Measurements from ENCODE around the gene RAPGEF4.

DNA sequence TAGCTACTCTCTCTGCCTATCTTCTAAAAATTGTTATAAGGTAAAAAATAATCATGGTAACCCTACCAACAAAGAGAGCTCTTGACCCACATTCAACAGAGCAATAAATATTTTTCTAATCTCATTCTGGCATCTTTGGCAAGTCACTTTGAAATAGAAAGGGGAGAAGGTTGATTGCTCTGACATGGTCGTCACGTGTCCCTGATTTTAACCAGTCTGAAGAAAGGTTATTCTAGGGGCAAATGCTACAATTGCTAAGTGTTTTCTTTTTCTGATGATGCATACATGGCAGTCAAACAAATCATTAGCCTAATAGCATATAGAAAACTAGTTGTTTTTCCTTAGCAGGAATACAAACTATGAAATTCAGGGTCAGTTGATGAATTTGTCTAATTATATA, 186.7 kb downstream of the RAPGEF4 start:
- TF ChIP-seq, protein P1, sequence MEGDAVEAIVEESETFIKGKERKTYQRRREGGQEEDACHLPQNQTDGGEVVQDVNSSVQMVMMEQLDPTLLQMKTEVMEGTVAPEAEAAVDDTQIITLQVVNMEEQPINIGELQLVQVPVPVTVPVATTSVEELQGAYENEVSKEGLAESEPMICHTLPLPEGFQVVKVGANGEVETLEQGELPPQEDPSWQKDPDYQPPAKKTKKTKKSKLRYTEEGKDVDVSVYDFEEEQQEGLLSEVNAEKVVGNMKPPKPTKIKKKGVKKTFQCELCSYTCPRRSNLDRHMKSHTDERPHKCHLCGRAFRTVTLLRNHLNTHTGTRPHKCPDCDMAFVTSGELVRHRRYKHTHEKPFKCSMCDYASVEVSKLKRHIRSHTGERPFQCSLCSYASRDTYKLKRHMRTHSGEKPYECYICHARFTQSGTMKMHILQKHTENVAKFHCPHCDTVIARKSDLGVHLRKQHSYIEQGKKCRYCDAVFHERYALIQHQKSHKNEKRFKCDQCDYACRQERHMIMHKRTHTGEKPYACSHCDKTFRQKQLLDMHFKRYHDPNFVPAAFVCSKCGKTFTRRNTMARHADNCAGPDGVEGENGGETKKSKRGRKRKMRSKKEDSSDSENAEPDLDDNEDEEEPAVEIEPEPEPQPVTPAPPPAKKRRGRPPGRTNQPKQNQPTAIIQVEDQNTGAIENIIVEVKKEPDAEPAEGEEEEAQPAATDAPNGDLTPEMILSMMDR (IDR thresholded peaks at IDR 0.05), result no peak
- TF ChIP-seq, protein P2, sequence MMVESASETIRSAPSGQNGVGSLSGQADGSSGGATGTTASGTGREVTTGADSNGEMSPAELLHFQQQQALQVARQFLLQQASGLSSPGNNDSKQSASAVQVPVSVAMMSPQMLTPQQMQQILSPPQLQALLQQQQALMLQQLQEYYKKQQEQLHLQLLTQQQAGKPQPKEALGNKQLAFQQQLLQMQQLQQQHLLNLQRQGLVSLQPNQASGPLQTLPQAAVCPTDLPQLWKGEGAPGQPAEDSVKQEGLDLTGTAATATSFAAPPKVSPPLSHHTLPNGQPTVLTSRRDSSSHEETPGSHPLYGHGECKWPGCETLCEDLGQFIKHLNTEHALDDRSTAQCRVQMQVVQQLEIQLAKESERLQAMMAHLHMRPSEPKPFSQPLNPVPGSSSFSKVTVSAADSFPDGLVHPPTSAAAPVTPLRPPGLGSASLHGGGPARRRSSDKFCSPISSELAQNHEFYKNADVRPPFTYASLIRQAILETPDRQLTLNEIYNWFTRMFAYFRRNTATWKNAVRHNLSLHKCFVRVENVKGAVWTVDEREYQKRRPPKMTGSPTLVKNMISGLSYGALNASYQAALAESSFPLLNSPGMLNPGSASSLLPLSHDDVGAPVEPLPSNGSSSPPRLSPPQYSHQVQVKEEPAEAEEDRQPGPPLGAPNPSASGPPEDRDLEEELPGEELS (CRISPR knock-in tag; IDR thresholded peaks at IDR 0.05), result no peak
- TF ChIP-seq, protein P3, sequence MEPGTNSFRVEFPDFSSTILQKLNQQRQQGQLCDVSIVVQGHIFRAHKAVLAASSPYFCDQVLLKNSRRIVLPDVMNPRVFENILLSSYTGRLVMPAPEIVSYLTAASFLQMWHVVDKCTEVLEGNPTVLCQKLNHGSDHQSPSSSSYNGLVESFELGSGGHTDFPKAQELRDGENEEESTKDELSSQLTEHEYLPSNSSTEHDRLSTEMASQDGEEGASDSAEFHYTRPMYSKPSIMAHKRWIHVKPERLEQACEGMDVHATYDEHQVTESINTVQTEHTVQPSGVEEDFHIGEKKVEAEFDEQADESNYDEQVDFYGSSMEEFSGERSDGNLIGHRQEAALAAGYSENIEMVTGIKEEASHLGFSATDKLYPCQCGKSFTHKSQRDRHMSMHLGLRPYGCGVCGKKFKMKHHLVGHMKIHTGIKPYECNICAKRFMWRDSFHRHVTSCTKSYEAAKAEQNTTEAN (CRISPR knock-in tag; IDR thresholded peaks at IDR 0.05), result no peak
- no peak for TF ChIP-seq RELA (CRISPR knock-in tag; IDR thresholded peaks at IDR 0.05; ENCODE audit: borderline replicate concordance)
- TF ChIP-seq, protein P4, sequence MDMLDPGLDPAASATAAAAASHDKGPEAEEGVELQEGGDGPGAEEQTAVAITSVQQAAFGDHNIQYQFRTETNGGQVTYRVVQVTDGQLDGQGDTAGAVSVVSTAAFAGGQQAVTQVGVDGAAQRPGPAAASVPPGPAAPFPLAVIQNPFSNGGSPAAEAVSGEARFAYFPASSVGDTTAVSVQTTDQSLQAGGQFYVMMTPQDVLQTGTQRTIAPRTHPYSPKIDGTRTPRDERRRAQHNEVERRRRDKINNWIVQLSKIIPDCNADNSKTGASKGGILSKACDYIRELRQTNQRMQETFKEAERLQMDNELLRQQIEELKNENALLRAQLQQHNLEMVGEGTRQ (CRISPR knock-in tag; IDR thresholded peaks at IDR 0.05), result no peak
